ENCODE results near the gene CILP2.

CILP2 gene

GRCh38 chr19:19554074-19555023, 16.3 kb downstream of the CILP2 start:
- Histone ChIP-seq H3K9me3 (ENCODE audit: control insufficient read depth in 2 of 2, low read length in 2 of 2) (no peaks in the 10 kb centered on the region), H3K4me1 (ENCODE audit: control insufficient read depth in 2 of 2, insufficient read depth in 2 of 2, low read length in 2 of 2) (no peaks in the 10 kb centered on the region), H3K9ac (ENCODE audit: low read depth in 1 of 2, low read length in 2 of 2) (no peak overlapping the region), H3K27ac (ENCODE audit: low read depth in 2 of 2, low read length in 2 of 2) (no peak overlapping the region), H3K36me3 (ENCODE audit: control insufficient read depth in 2 of 2, insufficient read depth in 2 of 2, low read length in 2 of 2) (no peaks in the 10 kb centered on the region), H3K27me3 (ENCODE audit: control insufficient read depth in 2 of 2, insufficient read depth in 2 of 2, low read length in 2 of 2) (no peaks in the 10 kb centered on the region), H3K4me3 (ENCODE audit: low read length in 2 of 2) (no peak overlapping the region)

- no peaks in the 10 kb centered on the region for H3K27me3 ChIP-seq (ENCODE audit: control insufficient read depth in 2 of 2, insufficient read depth in 2 of 2, low read length in 2 of 2)
- H3K4me1 ChIP-seq (ENCODE audit: control insufficient read depth in 2 of 2, insufficient read depth in 2 of 2, low read length in 2 of 2), result no peaks in the 10 kb centered on the region
Observed at GRCh38 chr19:19558055-19558454, 20.0 kb downstream of the CILP2 start.

GRCh38 chr19:19558636-19559035, 20.6 kb downstream of the CILP2 start:
- Histone ChIP-seq H3K9ac (ENCODE audit: low read depth in 1 of 2, low read length in 2 of 2) (no peak overlapping the region), H3K4me1 (ENCODE audit: control insufficient read depth in 2 of 2, insufficient read depth in 2 of 2, low read length in 2 of 2) (no peaks in the 10 kb centered on the region), H3K27ac (ENCODE audit: low read depth in 2 of 2, low read length in 2 of 2) (no peak overlapping the region), H3K36me3 (ENCODE audit: control insufficient read depth in 2 of 2, insufficient read depth in 2 of 2, low read length in 2 of 2) (no peaks in the 10 kb centered on the region), H3K4me3 (ENCODE audit: low read length in 2 of 2) (no peak overlapping the region), H3K9me3 (ENCODE audit: control insufficient read depth in 2 of 2, low read length in 2 of 2) (no peaks in the 10 kb centered on the region), H3K27me3 (ENCODE audit: control insufficient read depth in 2 of 2, insufficient read depth in 2 of 2, low read length in 2 of 2) (no peaks in the 10 kb centered on the region)

More at GRCh38 chr19:19558055-19558454, 20.0 kb downstream of the CILP2 start:
- Histone ChIP-seq H3K4me3 (ENCODE audit: low read length in 2 of 2) (no peak overlapping the region), H3K9ac (ENCODE audit: low read depth in 1 of 2, low read length in 2 of 2) (no peak overlapping the region), H3K27ac (ENCODE audit: low read depth in 2 of 2, low read length in 2 of 2) (no peak overlapping the region), H3K9me3 (ENCODE audit: control insufficient read depth in 2 of 2, low read length in 2 of 2) (no peaks in the 10 kb centered on the region), H3K36me3 (ENCODE audit: control insufficient read depth in 2 of 2, insufficient read depth in 2 of 2, low read length in 2 of 2) (no peaks in the 10 kb centered on the region)

- Histone ChIP-seq H3K4me3 (ENCODE audit: low read length in 2 of 2) (no peak overlapping the region), H3K27ac (ENCODE audit: low read depth in 2 of 2, low read length in 2 of 2) (no peak overlapping the region), H3K9me3 (ENCODE audit: control insufficient read depth in 2 of 2, low read length in 2 of 2) (no peaks in the 10 kb centered on the region), H3K4me1 (ENCODE audit: control insufficient read depth in 2 of 2, insufficient read depth in 2 of 2, low read length in 2 of 2) (no peaks in the 10 kb centered on the region), H3K9ac (ENCODE audit: low read depth in 1 of 2, low read length in 2 of 2) (no peak overlapping the region), H3K36me3 (ENCODE audit: control insufficient read depth in 2 of 2, insufficient read depth in 2 of 2, low read length in 2 of 2) (peaks cover 0 to 3% of the 10 kb centered on the region in 2 donors), H3K27me3 (ENCODE audit: control insufficient read depth in 2 of 2, insufficient read depth in 2 of 2, low read length in 2 of 2) (no peaks in the 10 kb centered on the region)
Observed at GRCh38 chr19:19559931-19560330, 21.9 kb downstream of the CILP2 start.

GRCh38 chr19:19561946-19562664, 24.0 kb downstream of the CILP2 start:
- peaks cover 0 to 3% of the 10 kb centered on the region in 2 donors for H3K36me3 ChIP-seq (ENCODE audit: control insufficient read depth in 2 of 2, insufficient read depth in 2 of 2, low read length in 2 of 2)
- H3K4me3 ChIP-seq (ENCODE audit: low read length in 2 of 2), result no peak overlapping the region
- H3K27ac ChIP-seq (ENCODE audit: low read depth in 2 of 2, low read length in 2 of 2), result no peak overlapping the region
- no peak overlapping the region for H3K9ac ChIP-seq (ENCODE audit: low read depth in 1 of 2, low read length in 2 of 2)
- H3K4me1 ChIP-seq (ENCODE audit: control insufficient read depth in 2 of 2, insufficient read depth in 2 of 2, low read length in 2 of 2), result no peaks in the 10 kb centered on the region
- H3K27me3 ChIP-seq (ENCODE audit: control insufficient read depth in 2 of 2, insufficient read depth in 2 of 2, low read length in 2 of 2), result no peaks in the 10 kb centered on the region
- no peaks in the 10 kb centered on the region for H3K9me3 ChIP-seq (ENCODE audit: control insufficient read depth in 2 of 2, low read length in 2 of 2)

GRCh38 chr19:19562665-19563347, 24.7 kb downstream of the CILP2 start:
- H3K27me3 ChIP-seq (ENCODE audit: control insufficient read depth in 2 of 2, insufficient read depth in 2 of 2, low read length in 2 of 2), result no peaks in the 10 kb centered on the region

GRCh38 chr19:19563348-19563848, 25.3 kb downstream of the CILP2 start:
- H3K9ac ChIP-seq (ENCODE audit: low read depth in 1 of 2, low read length in 2 of 2), result no peak overlapping the region
- no peak overlapping the region for H3K27ac ChIP-seq (ENCODE audit: low read depth in 2 of 2, low read length in 2 of 2)
- no peaks in the 10 kb centered on the region for H3K27me3 ChIP-seq (ENCODE audit: control insufficient read depth in 2 of 2, insufficient read depth in 2 of 2, low read length in 2 of 2)
- no peaks in the 10 kb centered on the region for H3K9me3 ChIP-seq (ENCODE audit: control insufficient read depth in 2 of 2, low read length in 2 of 2)
- peaks cover 0 to 3% of the 10 kb centered on the region in 2 donors for H3K36me3 ChIP-seq (ENCODE audit: control insufficient read depth in 2 of 2, insufficient read depth in 2 of 2, low read length in 2 of 2)
- H3K4me1 ChIP-seq (ENCODE audit: control insufficient read depth in 2 of 2, insufficient read depth in 2 of 2, low read length in 2 of 2), result no peaks in the 10 kb centered on the region
- H3K4me3 ChIP-seq (ENCODE audit: low read length in 2 of 2), result no peak overlapping the region

More at GRCh38 chr19:19562665-19563347, 24.7 kb downstream of the CILP2 start:
- H3K9me3 ChIP-seq (ENCODE audit: control insufficient read depth in 2 of 2, low read length in 2 of 2), result no peaks in the 10 kb centered on the region
- no peak overlapping the region for H3K4me3 ChIP-seq (ENCODE audit: low read length in 2 of 2)
- peaks cover 0 to 3% of the 10 kb centered on the region in 2 donors for H3K36me3 ChIP-seq (ENCODE audit: control insufficient read depth in 2 of 2, insufficient read depth in 2 of 2, low read length in 2 of 2)
- H3K4me1 ChIP-seq (ENCODE audit: control insufficient read depth in 2 of 2, insufficient read depth in 2 of 2, low read length in 2 of 2), result no peaks in the 10 kb centered on the region
- H3K9ac ChIP-seq (ENCODE audit: low read depth in 1 of 2, low read length in 2 of 2), result no peak overlapping the region
- no peak overlapping the region for H3K27ac ChIP-seq (ENCODE audit: low read depth in 2 of 2, low read length in 2 of 2)

GRCh38 chr19:19566306-19566705, 28.2 kb downstream of the CILP2 start:
- H3K9ac ChIP-seq (ENCODE audit: low read depth in 1 of 2, low read length in 2 of 2), result no peak overlapping the region
- H3K4me3 ChIP-seq (ENCODE audit: low read length in 2 of 2), result no peak overlapping the region
- no peaks in the 10 kb centered on the region for H3K9me3 ChIP-seq (ENCODE audit: control insufficient read depth in 2 of 2, low read length in 2 of 2)
- H3K27me3 ChIP-seq (ENCODE audit: control insufficient read depth in 2 of 2, insufficient read depth in 2 of 2, low read length in 2 of 2), result no peaks in the 10 kb centered on the region
- H3K27ac ChIP-seq (ENCODE audit: low read depth in 2 of 2, low read length in 2 of 2), result no peak overlapping the region
- no peaks in the 10 kb centered on the region for H3K4me1 ChIP-seq (ENCODE audit: control insufficient read depth in 2 of 2, insufficient read depth in 2 of 2, low read length in 2 of 2)
- peaks cover 0 to 3% of the 10 kb centered on the region in 2 donors for H3K36me3 ChIP-seq (ENCODE audit: control insufficient read depth in 2 of 2, insufficient read depth in 2 of 2, low read length in 2 of 2)

- no peak overlapping the region for H3K4me3 ChIP-seq (ENCODE audit: low read length in 2 of 2)
- no peak overlapping the region for H3K27ac ChIP-seq (ENCODE audit: low read depth in 2 of 2, low read length in 2 of 2)
- H3K4me1 ChIP-seq (ENCODE audit: control insufficient read depth in 2 of 2, insufficient read depth in 2 of 2, low read length in 2 of 2), result no peaks in the 10 kb centered on the region
- no peaks in the 10 kb centered on the region for H3K9me3 ChIP-seq (ENCODE audit: control insufficient read depth in 2 of 2, low read length in 2 of 2)
- H3K36me3 ChIP-seq (ENCODE audit: control insufficient read depth in 2 of 2, insufficient read depth in 2 of 2, low read length in 2 of 2), result peaks cover 0 to 3% of the 10 kb centered on the region in 2 donors
- H3K9ac ChIP-seq (ENCODE audit: low read depth in 1 of 2, low read length in 2 of 2), result no peak overlapping the region
- H3K27me3 ChIP-seq (ENCODE audit: control insufficient read depth in 2 of 2, insufficient read depth in 2 of 2, low read length in 2 of 2), result no peaks in the 10 kb centered on the region
Observed at GRCh38 chr19:19567391-19567790, 29.3 kb downstream of the CILP2 start.
